BJ (cell line): ENCODE measurements around the gene COL8A1. TPM values are rescaled to one million over a fixed set of nuclear protein-coding genes. Genes with fewer than 3 reads are reported as not detected.

ENCODE experiments used
- CTCF ChIA-PET: fragments of 350-600 bp; formaldehyde crosslinking; extraction: SDS; loops from one replicate; lab custom pipeline; 2021; ENCODE audit warnings: antibody characterized with exemption, inconsistent platforms; lab: Yijun Ruan, JAX
- POLR2A ChIA-PET: fragments of 300-600 bp; sonication (Branson Sonifier 250); formaldehyde crosslinking; extraction: SDS; loops from one replicate; lab custom pipeline; 2021; ENCODE audit warnings: antibody characterized with exemption; lab: Charles Lee
- DNase-seq: peaks from one replicate; pipeline ENCODE4 v3.0.0-alpha.2; 2011; ENCODE audit warnings: low read depth
- H3K27me3 ChIP-seq: 2 replicates; pipeline ENCODE4 v1.6.0; 2011; ENCODE audit warnings: low read length; ENCODE audit not compliant: control insufficient read depth, insufficient read depth
- H3K36me3 ChIP-seq: 2 replicates; pipeline ENCODE4 v1.5.1; 2011; ENCODE audit warnings: low read length; ENCODE audit not compliant: control insufficient read depth, insufficient read depth
- H3K4me3 ChIP-seq: 2 replicates; pipeline ENCODE4 v1.5.1; 2011; ENCODE audit warnings: low read depth, mild to moderate bottlenecking, control low read depth, low read length
- CTCF ChIP-seq: IDR thresholded peaks from 2 replicates; pipeline ENCODE4 v1.5.1; 2011; ENCODE audit warnings: low read depth, mild to moderate bottlenecking, control low read depth, inconsistent platforms, low read length, moderate library complexity; ENCODE audit not compliant: insufficient read depth
- polyA plus RNA-seq: library from polyadenylated mRNA; depleted of rRNA; stranded (reverse); fragments of >200 nt; gene quantifications from 2 replicates; pipeline ENCODE4 v1.2.3, GENCODE V29; 2011

The COL8A1 gene
- polyA plus RNA-seq, 1 experiment, result 186 TPM

- POLR2A ChIA-PET, result interaction anchor here (1.1 kb wide), 1 partner anchor 12 kb away, joined by 4 read pairs; no protein-coding TSS in a partner anchor
- TF ChIP-seq CTCF, result no peak
- no peaks in the 10 kb centered on the region for H3K27me3 ChIP-seq
- CTCF ChIA-PET, result interaction anchor here (1.0 to 1.9 kb wide), 3 partner anchors 19 to 129 kb away, joined by 3 to 5 read pairs (median 4); no protein-coding TSS in a partner anchor
- DNase-seq, result no peak
- H3K4me3 ChIP-seq, result no peak overlapping the region
- H3K36me3 ChIP-seq, result no peaks in the 10 kb centered on the region
These were observed 13.2 kb upstream of the COL8A1 start for GRCh38 chr3:99625237-99625622.

DNA sequence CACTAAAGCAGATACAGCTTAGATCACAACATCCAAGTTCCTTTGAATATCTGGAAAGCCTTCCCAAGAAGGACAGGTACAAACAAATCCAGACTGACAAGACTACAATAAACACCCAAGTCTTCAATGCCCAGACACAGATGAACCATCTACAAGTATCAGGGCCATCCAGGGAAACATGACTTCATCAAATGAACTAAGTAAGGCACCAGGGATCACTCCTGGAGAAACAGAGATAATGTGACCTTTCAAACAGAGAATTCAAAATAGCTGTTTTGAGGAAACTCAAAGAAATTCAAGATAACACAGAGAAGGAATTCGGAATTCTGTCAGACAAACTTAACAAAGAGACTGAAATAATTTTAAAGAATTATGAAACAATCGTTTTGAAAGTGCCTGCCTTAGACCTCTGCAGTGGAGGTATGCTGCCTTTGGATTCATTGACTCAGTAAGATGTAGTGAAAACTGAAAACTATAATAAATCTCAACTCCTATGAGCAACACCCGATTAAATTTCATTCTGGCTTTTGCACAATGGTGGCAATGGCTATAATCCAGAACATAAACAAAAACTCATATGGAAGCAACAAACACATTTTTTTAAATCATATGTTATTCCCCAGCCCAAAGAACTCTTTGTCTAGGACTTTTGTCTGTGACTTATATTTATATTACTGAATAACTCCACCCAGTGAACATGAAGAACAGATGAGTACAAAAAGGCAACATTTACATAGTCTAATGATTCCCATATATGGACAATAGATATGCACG is 12.6 kb upstream of the COL8A1 start:
- POLR2A ChIA-PET, result interaction anchor here (1.1 kb wide), 1 partner anchor 12 kb away, joined by 4 read pairs; no protein-coding TSS in a partner anchor
- Histone ChIP-seq H3K36me3 (no peaks in the 10 kb centered on the region), H3K4me3 (no peak overlapping the region), H3K27me3 (no peaks in the 10 kb centered on the region)
- TF ChIP-seq CTCF, result no peak
- CTCF ChIA-PET, result interaction anchor here (1.0 to 1.9 kb wide), 3 partner anchors 17 to 126 kb away, joined by 3 to 5 read pairs (median 4); no protein-coding TSS in a partner anchor
- no peak for DNase-seq

GRCh38 chr3:99626417-99626788 is 12.0 kb upstream of the COL8A1 start:
- ChIA-PET CTCF (interaction anchor here (1.0 to 1.1 kb wide), 2 partner anchors 18 to 30 kb away, joined by 3 read pairs; no protein-coding TSS in a partner anchor), POLR2A (no interaction called here)
- no peak for TF ChIP-seq CTCF
- DNase-seq, result no peak
- no peak overlapping the region for H3K4me3 ChIP-seq
- H3K36me3 ChIP-seq, result no peaks in the 10 kb centered on the region
- no peaks in the 10 kb centered on the region for H3K27me3 ChIP-seq

- 0 out of 2 replicates have a peak, but pooled peaks have one; percentile 8 for TF ChIP-seq CTCF
- POLR2A ChIA-PET, result no interaction called here
- no peak for DNase-seq
- no peaks in the 10 kb centered on the region for H3K36me3 ChIP-seq
- H3K27me3 ChIP-seq, result no peaks in the 10 kb centered on the region
- CTCF ChIA-PET, result interaction anchor here (1.0 to 1.1 kb wide), 2 partner anchors 18 to 31 kb away, joined by 3 read pairs; no protein-coding TSS in a partner anchor
- H3K4me3 ChIP-seq, result no peak overlapping the region
These were observed 11.2 kb upstream of the COL8A1 start for GRCh38 chr3:99627062-99627826.

DNA sequence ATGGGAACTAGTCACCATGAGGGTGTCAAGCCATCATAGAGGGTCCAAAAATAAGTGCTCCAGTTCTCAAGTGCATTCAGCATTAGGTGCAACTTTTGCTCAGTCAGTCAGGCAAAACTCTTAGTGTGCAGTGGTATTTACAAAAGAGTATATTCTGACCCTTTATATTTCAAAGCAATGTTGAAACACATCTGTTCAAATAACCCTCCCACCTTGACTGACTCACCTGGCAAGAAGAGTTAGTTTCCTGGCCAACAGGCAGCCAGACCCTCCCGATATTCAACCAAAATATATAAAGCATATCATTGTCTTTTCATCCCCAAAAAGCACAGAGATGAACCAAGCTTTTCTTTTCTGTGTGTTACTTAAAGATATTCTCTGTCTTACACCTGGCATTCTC is 7.6 kb upstream of the COL8A1 start:
- no peak for DNase-seq
- no peak for TF ChIP-seq CTCF
- ChIA-PET CTCF (interaction anchor here (0.6 kb wide), 1 partner anchor 393 kb away, joined by 4 read pairs; no protein-coding TSS in a partner anchor), POLR2A (no interaction called here)
- Histone ChIP-seq H3K4me3 (no peak overlapping the region), H3K27me3 (no peaks in the 10 kb centered on the region), H3K36me3 (no peaks in the 10 kb centered on the region)
